SU-DHL-6 (cell line): ENCODE data around the gene CNTN4.

Experiments
- CTCF ChIP-seq: fragments of 200-600 bp; sonication (generic); IDR thresholded peaks from one replicate; pipeline ENCODE4 v1.5.1; 2017; ENCODE audit warnings: antibody characterized with exemption, mild to moderate bottlenecking, low read length, moderate library complexity; ENCODE audit not compliant: insufficient read depth, poor library complexity, severe bottlenecking
- EZH2phosphoT487 ChIP-seq: fragments of 200-600 bp; sonication (generic), shearing (Covaris generic); conservative IDR thresholded peaks from 2 replicates; pipeline ENCODE4 v1.6.1; 2018; ENCODE audit warnings: mild to moderate bottlenecking, antibody characterized with exemption, low read length, moderate library complexity, mixed read lengths

- TF ChIP-seq CTCF (no peak), EZH2phosphoT487 (no peak)
These were observed 536.8 kb downstream of the CNTN4 start for GRCh38 chr3:2635511-2635910.
